Stimulated activated naive CD8-positive, alpha-beta T cell treated with anti-CD3 and anti-CD28 coated beads, Interleukin-15, amount 100 ng/mL, for 72 hours (primary cell): Measurements from ENCODE around the gene LAMA1.

Experiments
- ATAC-seq: fragments of 150-1000 bp; cut with Tn5 transposase; 2 replicates; pipeline ENCODE4 v1.10.0; 2021; ENCODE audit warnings: mild to moderate bottlenecking, moderate library complexity
- DNase-seq, 2 donors: peaks; one replicate each; pipeline ENCODE4 v3.0.0; 2021 to 2022
- H3K27ac Mint-ChIP-seq, 2 donors: one replicate each; pipeline ENCODE4 v1.8.0; 2022; ENCODE audit warnings: mild to moderate bottlenecking in 2 of 2, mixed read lengths in 2 of 2, moderate library complexity in 2 of 2
- H3K27me3 Mint-ChIP-seq: one replicate; pipeline ENCODE4 v1.8.0; 2022; ENCODE audit warnings: mixed read lengths
- H3K4me1 Mint-ChIP-seq: one replicate; pipeline ENCODE4 v1.8.0; 2022; ENCODE audit warnings: mild to moderate bottlenecking, mixed read lengths
- H3K4me3 Mint-ChIP-seq, 2 donors: one replicate each; pipeline ENCODE4 v1.8.0; 2022; ENCODE audit warnings: mild to moderate bottlenecking in 2 of 2, mixed read lengths in 2 of 2, moderate library complexity in 1 of 2
- H3K9me3 Mint-ChIP-seq, 2 donors: one replicate each; pipeline ENCODE4 v1.8.0; 2022; ENCODE audit warnings: mixed read lengths in 2 of 2

Gene LAMA1

DNA sequence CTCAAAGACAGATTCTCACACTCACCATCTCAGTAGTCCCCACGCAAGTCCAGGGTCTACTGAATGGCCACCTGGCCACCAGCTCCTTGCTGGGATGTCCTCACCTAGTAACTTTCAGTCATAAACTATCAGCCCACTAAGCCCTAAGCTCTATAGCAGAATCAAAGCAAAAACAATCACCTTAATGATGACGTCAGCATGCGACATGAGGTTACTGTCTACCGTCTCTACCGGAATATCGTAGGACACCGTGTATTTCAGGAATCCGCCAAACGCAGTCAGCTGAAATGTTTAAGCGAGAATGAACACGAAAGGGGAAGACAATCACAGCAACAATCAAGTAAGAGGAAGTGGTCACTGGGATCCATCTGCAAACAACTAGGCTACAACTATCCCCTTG is 81.8 kb downstream of the LAMA1 start:
- Mint-ChIP-seq H3K9me3 (peaks cover 5 to 6% of the 10 kb centered on the region in 2 donors), H3K4me1 (peaks cover 7% of the 10 kb centered on the region), H3K27ac (no peak overlapping the region), H3K27me3 (peaks cover 10% of the 10 kb centered on the region), H3K4me3 (no peak overlapping the region)
- DNase-seq (no peak), ATAC-seq (no peak)

DNA sequence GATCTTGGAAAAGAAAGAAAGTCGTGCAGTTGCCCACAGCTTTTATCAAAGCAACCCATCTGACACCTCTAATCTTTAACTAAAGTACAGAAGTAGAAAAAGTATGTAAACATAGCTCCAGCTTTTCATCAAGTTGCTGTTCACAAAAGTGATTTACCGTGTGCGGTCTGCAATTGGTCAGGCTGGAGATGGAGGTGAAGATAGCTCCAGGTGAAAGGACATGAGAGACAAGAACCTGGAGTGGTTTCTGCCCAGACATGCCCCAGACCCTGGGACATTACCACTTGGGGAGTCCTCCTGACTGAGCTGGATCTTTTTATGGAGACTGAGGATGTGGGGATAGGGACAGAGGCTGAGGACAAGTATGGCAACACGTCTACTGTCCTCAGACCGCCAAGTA is 82.7 kb downstream of the LAMA1 start:
- DNase-seq: no peak
- Mint-ChIP-seq H3K9me3 (peaks cover 5 to 6% of the 10 kb centered on the region in 2 donors), H3K4me1 (peaks cover 7% of the 10 kb centered on the region), H3K27ac (peak overlapping the region in 1 of 2 donors; percentile 46), H3K27me3 (peaks cover 10% of the 10 kb centered on the region), H3K4me3 (no peak overlapping the region)
- no peak for ATAC-seq

DNA sequence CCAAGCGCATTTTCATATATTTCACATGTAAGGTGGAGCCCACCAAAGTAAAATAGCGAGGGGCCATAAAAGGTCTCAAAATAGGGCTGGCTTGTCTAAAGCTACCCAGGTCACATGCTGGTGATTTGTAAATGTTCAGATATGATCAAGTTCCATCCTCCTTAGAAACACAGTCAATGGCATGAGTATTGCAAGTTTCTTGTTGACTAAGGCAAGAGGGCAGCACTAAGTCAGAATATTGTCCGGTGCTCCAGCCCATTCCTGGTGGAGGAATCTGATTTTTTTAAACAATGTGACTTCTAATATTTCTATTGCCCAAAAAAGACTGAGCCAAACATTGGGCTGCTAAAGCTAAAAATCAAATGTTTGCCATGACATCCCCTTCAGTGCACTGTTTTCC is 85.1 kb downstream of the LAMA1 start:
- Mint-ChIP-seq H3K4me1 (no peaks in the 10 kb centered on the region), H3K4me3 (no peak overlapping the region), H3K9me3 (no peaks in the 10 kb centered on the region), H3K27me3 (no peaks in the 10 kb centered on the region), H3K27ac (no peak overlapping the region)
- ATAC-seq (no peak), DNase-seq (no peak)

DNA sequence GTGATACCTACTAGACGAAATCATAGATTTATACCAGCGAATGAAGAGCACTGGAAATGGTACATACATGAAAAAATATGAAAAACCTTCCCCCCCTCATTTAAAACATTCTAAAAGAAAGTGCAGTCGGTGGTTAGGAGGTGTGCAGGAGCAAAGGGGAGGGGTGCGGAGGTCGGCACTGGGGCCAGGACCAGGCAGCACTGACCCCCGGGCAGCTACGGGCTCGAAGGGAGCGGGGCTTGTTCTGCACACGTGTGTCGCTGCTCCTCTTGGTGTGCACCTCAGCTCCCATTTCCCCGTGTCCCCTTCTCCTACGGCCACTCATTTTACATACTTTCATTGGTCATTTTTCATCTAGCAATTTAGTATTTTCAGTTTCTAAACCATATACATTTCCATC is 89.0 kb downstream of the LAMA1 start:
- H3K27ac Mint-ChIP-seq: no peak overlapping the region
- no peak for ATAC-seq

DNA sequence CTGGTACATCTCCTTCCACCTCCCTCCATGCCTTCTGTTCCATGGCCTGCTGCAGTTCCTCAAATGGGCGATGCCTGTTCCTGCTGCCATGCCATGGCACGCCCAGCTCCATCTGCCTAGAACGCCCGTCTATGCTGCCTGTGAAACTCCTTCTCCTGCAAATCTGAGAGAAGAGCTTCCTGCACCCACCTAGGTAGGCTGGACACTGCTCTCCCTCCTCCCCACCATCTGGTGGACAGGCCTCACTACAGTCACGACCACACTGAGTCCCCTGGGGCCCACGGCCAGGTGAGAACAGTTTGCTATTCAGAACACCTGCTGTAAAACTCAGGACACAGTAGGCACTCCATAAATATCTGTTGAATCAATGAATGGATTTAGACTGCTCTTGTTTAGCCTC is 92.4 kb downstream of the LAMA1 start:
- H3K27me3 Mint-ChIP-seq: no peaks in the 10 kb centered on the region

More for the DNA sequence above, 89.0 kb downstream of the LAMA1 start:
- Mint-ChIP-seq H3K4me3 (no peak overlapping the region), H3K4me1 (no peaks in the 10 kb centered on the region), H3K27me3 (no peaks in the 10 kb centered on the region), H3K9me3 (no peaks in the 10 kb centered on the region)
- no peak for DNase-seq

DNA sequence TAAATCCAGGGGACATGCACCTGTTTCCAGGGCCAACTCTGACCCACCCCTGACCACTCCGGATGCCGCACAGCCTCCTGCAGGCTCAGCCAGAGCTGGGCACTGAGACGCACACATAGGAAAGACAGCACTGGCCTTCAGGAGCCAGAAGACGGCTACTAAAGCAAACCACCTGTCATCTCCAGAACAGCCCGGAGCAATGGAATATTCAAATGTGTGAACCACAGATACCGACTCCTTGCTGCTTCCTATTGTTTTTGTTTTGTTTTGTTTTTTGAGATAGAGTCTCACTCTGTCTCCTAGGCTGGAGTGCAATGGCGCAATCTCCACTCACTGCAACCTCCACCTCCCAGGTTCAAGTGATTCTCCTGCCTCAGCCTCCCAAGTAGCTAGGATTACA is 94.0 kb downstream of the LAMA1 start:
- ATAC-seq (no peak), DNase-seq (no peak)
- Mint-ChIP-seq H3K27me3 (no peaks in the 10 kb centered on the region), H3K4me3 (no peak overlapping the region), H3K9me3 (no peaks in the 10 kb centered on the region), H3K4me1 (no peaks in the 10 kb centered on the region), H3K27ac (no peak overlapping the region)

More for the DNA sequence above, 92.4 kb downstream of the LAMA1 start:
- no peak overlapping the region for H3K4me3 Mint-ChIP-seq
- H3K9me3 Mint-ChIP-seq: no peaks in the 10 kb centered on the region
- no peak overlapping the region for H3K27ac Mint-ChIP-seq
- no peak for DNase-seq
- H3K4me1 Mint-ChIP-seq: no peaks in the 10 kb centered on the region
- no peak for ATAC-seq

DNA sequence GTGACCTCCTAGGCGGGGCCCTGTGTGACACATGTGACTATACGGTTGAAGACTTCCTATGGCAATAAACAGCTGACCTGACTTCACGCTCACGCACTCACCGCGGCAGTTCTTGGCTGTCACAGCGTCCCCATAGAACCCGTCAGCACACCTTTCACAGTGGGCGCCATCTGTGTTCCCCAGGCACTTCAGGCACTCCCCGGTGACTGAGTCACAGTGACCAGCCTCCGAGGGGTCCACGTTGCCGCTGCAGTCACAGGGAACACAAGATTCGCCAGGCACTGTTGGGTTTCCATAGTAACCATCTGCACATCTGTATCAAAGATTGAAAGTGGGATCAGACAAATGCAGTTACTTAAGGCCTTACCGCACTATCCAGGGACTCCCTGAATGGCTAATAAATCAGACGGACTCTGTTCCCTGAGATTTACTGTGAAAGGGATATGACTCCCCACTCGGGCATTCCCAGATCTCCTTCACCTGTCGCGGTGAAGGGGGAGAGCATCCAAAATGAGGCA is 94.5 kb downstream of the LAMA1 start:
- no peak for ATAC-seq
- Mint-ChIP-seq H3K27me3 (no peaks in the 10 kb centered on the region), H3K4me1 (no peaks in the 10 kb centered on the region), H3K9me3 (no peaks in the 10 kb centered on the region), H3K4me3 (no peak overlapping the region), H3K27ac (no peak overlapping the region)
- DNase-seq: no peak

DNA sequence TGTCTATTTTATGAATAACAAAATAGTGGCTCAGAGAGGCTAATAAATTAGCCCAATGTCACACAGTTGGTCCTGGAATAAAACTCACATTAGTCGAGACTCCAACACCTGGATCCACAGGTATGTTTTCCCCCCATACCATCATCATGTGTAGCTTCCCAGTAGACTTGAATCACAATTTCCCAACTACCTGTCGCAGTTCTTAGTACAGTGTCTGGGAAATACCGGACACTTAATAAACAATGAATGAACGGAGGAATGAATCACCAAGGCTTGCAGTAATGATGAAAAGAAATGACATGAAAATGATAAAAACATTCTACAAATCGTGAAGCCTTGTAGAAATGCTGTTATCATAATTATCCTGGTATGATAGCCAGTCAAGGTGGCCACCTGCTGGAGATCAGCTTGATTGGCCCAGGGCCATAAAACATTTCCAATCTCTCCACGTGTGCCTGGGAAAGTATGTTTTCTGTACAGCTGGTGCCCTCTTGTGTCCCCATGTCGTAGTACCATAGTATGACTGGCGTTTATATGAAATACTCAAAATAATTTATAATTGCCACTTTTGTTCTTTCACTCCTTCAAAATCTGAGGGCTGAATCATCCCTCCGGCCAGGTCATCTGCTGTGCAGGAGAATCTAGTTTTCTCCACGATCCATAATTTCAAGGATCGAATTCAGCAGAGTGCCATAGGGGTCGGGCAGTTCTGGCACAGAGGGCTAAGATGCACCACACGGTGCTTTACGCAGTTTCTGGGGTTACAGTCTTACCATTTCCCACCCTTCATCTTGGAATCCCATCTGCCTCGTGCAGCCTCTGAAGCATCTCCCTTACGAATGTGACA is 95.4 kb downstream of the LAMA1 start:
- DNase-seq (no peak), ATAC-seq (no peak)
- Mint-ChIP-seq H3K4me1 (no peaks in the 10 kb centered on the region), H3K9me3 (no peaks in the 10 kb centered on the region), H3K27ac (no peak overlapping the region), H3K27me3 (no peaks in the 10 kb centered on the region), H3K4me3 (no peak overlapping the region)

DNA sequence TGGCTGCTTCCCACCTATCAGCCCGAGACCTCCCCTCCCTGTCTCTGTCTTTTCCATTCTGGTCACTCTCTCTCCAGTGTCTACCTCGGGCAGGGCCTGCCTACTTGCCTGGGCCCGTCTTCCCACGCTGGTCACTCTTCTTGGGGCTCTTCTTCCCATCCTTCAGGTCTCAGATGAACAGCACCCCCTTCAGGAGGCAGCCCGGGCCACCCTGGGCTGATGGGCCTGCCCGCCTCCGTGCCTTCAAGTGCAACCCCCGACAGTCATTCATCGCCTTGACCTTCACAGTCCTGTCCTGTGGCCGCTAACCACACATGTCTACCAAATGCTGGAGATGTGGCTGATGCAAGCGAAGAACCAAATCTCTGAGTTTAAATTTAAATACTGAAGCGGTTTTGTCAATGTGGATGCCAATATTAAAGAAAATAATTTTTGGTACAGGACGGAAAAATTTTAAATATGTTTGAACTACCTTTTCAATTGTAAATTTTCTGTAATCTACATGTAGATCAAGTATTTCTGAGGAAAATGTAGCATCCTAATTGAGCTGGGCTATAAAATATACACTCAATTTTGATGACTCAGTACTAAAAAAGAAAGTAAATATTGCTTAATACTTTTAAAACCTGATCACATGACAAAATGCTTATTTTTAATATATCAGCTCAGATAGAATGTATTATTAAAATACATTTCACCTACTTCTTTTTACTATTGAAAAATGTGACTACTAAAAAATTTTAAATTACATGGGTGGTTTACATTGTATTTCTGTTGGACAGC is 96.4 kb downstream of the LAMA1 start:
- no peak for DNase-seq
- H3K9me3 Mint-ChIP-seq: no peaks in the 10 kb centered on the region
- no peak for ATAC-seq
- no peak overlapping the region for H3K4me3 Mint-ChIP-seq
- no peaks in the 10 kb centered on the region for H3K4me1 Mint-ChIP-seq
- no peaks in the 10 kb centered on the region for H3K27me3 Mint-ChIP-seq
- H3K27ac Mint-ChIP-seq: no peak overlapping the region

DNA sequence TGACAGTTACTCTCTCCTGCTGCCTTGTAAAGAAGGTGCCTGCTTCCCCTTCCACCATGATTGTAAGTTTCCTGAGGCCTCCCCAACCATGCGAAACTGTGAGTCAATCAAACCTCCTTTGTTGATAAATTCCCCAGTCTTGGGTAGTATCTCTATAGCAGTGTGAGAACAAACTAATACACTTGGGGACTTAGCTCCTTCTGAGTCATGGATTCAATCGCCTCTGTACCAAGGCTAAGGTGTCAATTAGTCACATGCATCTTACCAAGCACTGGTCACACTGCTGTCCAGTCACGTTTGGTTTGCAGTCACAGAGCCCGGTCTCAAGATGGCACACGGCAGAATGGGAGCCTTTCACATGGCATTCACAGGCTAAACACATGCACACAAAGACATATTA is 100.6 kb downstream of the LAMA1 start:
- H3K27me3 Mint-ChIP-seq: no peaks in the 10 kb centered on the region
- DNase-seq (no peak), ATAC-seq (no peak)
- no peaks in the 10 kb centered on the region for H3K4me1 Mint-ChIP-seq
- H3K27ac Mint-ChIP-seq: no peak overlapping the region
- H3K4me3 Mint-ChIP-seq: no peak overlapping the region
- no peaks in the 10 kb centered on the region for H3K9me3 Mint-ChIP-seq

DNA sequence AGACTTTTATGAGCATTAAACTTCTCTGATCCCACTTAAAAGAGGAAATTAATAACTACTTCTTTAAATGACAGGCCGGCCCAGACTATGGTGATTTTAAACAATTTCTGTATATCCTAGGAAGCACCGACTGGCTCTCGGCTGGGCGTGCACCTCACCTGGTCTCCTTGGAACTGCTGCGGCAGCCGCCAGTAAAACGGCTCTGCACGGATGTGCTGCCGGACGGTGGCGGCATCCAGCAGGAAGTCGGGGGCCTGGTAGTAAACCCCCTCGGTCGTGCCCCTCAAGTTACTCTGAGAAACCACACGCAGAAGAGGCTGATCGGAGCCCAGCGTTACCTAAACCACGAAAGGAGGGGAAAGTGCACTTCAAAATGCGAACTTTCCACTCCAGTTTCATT is 106.5 kb downstream of the LAMA1 start:
- no peaks in the 10 kb centered on the region for H3K27me3 Mint-ChIP-seq
- no peaks in the 10 kb centered on the region for H3K9me3 Mint-ChIP-seq
- no peak overlapping the region for H3K4me3 Mint-ChIP-seq
- H3K4me1 Mint-ChIP-seq: no peaks in the 10 kb centered on the region
- H3K27ac Mint-ChIP-seq: peak overlapping the region in 1 of 2 donors; percentile 42
- ATAC-seq (no peak), DNase-seq (no peak)

DNA sequence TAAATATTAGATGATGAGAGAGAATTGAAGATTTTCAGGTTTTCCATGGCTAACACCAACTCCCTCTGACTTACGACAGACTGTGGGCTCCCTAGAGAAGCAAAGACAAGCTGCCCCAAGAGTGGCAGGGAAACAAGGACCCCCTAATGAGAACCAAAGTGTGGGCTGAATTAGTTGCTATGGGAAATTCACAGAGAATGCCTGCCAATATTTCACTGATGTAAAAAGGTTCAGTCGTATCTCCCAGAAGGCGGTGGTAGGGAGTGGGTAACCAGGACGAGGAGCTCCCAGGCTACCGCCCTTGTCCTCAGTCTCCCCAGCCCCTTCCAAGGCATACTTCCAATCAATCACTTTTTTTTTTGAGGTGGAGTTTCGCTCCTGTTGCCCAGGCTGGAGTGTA is 113.6 kb downstream of the LAMA1 start:
- Mint-ChIP-seq H3K27me3 (no peaks in the 10 kb centered on the region), H3K4me1 (no peaks in the 10 kb centered on the region), H3K4me3 (no peak overlapping the region), H3K9me3 (no peaks in the 10 kb centered on the region), H3K27ac (no peak overlapping the region)
- DNase-seq: no peak
- no peak for ATAC-seq

DNA sequence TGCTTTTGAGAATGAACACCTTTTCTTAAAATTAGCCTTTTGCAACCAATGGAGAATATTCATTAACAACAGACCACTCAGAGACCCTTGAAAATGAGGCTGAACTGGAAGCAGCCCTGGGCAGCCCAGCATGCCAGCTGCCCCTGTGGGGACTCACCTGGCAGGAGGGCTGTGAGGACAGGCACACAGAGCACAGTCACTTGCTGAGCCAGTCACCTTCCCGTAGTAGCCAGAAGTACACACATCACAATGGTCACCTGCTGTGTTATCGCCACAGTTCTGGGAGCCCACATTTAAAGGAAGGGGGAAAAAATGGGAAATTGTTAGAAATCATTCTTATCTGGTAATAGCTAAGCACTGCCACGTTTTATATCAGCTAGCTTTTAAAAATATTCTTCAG is 115.5 kb downstream of the LAMA1 start:
- Mint-ChIP-seq H3K27ac (no peak overlapping the region), H3K27me3 (no peaks in the 10 kb centered on the region), H3K4me3 (no peak overlapping the region), H3K4me1 (no peaks in the 10 kb centered on the region), H3K9me3 (peaks cover 0 to 7% of the 10 kb centered on the region in 2 donors)
- DNase-seq (no peak), ATAC-seq (no peak)

DNA sequence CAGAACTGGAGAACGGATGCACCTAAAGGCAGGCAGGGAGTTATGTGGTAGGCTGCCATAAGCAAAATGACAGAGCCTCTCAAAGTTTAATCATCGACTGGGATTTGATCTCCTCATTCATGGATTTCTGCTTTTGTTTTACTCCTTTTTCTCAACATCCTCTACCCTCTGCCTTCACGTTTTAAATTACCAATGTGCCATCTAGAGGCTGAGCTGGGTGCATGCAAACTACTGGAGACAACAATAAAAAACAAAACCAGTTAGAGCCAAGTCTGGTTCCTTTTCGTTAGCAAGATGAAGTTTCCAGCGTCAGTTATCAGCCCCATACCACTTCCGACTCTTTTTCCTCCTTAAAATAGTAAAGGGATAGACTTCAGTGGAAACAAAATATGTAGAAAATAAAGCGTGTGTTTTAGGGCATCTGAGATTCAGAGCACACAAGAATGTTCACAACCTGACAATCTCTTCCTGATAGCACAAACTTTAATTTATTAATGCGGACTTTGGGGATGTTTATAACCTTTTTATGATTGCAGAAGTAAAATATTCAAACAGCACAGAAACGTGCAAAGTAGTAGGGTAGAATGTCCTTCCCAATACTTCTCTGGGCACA is 117.0 kb downstream of the LAMA1 start:
- ATAC-seq: no peak
- peaks cover 0 to 7% of the 10 kb centered on the region in 2 donors for H3K9me3 Mint-ChIP-seq
- no peak overlapping the region for H3K27ac Mint-ChIP-seq
- no peaks in the 10 kb centered on the region for H3K4me1 Mint-ChIP-seq
- no peak overlapping the region for H3K4me3 Mint-ChIP-seq
- no peak for DNase-seq
- H3K27me3 Mint-ChIP-seq: no peaks in the 10 kb centered on the region

DNA sequence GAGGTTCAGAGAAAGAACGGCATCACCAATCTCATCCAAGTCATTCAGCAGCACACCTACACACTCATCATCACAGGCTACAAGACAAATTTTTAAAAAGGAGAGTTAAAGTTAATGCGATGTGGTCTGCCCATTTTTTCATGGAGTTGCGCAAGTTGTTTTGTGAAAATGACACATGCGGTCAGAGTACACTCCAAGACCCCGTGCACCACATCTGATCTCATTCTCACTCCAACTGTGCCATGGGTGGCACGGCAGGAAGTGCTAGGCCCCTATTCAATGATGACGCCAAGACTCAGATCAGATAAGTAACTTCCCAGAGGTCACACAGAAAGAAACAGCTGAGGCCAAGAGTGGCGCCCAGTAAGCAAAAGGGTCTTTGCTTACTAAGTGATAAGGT is 119.8 kb downstream of the LAMA1 start:
- Mint-ChIP-seq H3K9me3 (peaks cover 0 to 7% of the 10 kb centered on the region in 2 donors), H3K4me1 (no peaks in the 10 kb centered on the region), H3K27ac (no peak overlapping the region), H3K4me3 (no peak overlapping the region), H3K27me3 (no peaks in the 10 kb centered on the region)
- DNase-seq: no peak
- no peak for ATAC-seq
